Measurements from ENCODE around the gene STARD9.
A peak's percentile ranks its signal among the peaks of the same experiment; 100 is the strongest.
"Not testable (repeated sequence)": the region's sequence is repeated elsewhere in the genome, so short reads cannot be mapped to it uniquely, and the experiment has no call there.

Gene STARD9

GRCh38 chr15:42556550-42557207 is 18.7 kb upstream of the STARD9 start:
- H3K36me3 ChIP-seq (ENCODE audit: control insufficient read depth, insufficient read depth, low read length) = peaks cover 35% of the 10 kb centered on the region
- not testable (repeated sequence) for H3K4me3 ChIP-seq (ENCODE audit: low read depth, low read length); H3K9me3 ChIP-seq (ENCODE audit: control insufficient read depth, insufficient read depth, low read depth, low read length); H3K9ac ChIP-seq (ENCODE audit: low read length); H3K27ac ChIP-seq (ENCODE audit: low read depth, low read length); H3K27me3 ChIP-seq (ENCODE audit: control insufficient read depth, insufficient read depth, low read length); H3K4me1 ChIP-seq (ENCODE audit: control insufficient read depth, insufficient read depth, low read length)

- Histone ChIP-seq H3K4me1 (ENCODE audit: control insufficient read depth, insufficient read depth, low read length) (no peaks in the 10 kb centered on the region), H3K36me3 (ENCODE audit: control insufficient read depth, insufficient read depth, low read length) (peaks cover 51% of the 10 kb centered on the region), H3K4me3 (ENCODE audit: low read depth, low read length) (no peak overlapping the region), H3K9ac (ENCODE audit: low read length) (no peak overlapping the region), H3K9me3 (ENCODE audit: control insufficient read depth, insufficient read depth, low read depth, low read length) (no peaks in the 10 kb centered on the region), H3K27me3 (ENCODE audit: control insufficient read depth, insufficient read depth, low read length) (no peaks in the 10 kb centered on the region), H3K27ac (ENCODE audit: low read depth, low read length) (no peak overlapping the region)
Observed at GRCh38 chr15:42558739-42559138, 16.7 kb upstream of the STARD9 start.

GRCh38 chr15:42576040-42576594 is 711 bp downstream of the STARD9 start:
- Histone ChIP-seq H3K9ac (ENCODE audit: low read length) (peak overlapping the region; percentile 50), H3K4me3 (ENCODE audit: low read depth, low read length) (peak overlapping the region; percentile 79), H3K27me3 (ENCODE audit: control insufficient read depth, insufficient read depth, low read length) (peaks cover 38% of the 10 kb centered on the region), H3K9me3 (ENCODE audit: control insufficient read depth, insufficient read depth, low read depth, low read length) (no peaks in the 10 kb centered on the region), H3K4me1 (ENCODE audit: control insufficient read depth, insufficient read depth, low read length) (peaks cover 10% of the 10 kb centered on the region; the same call in 1 of the 2 replicates), H3K27ac (ENCODE audit: low read depth, low read length) (no peak overlapping the region), H3K36me3 (ENCODE audit: control insufficient read depth, insufficient read depth, low read length) (no peaks in the 10 kb centered on the region)

GRCh38 chr15:42576776-42577175 is 1.4 kb downstream of the STARD9 start:
- Histone ChIP-seq H3K27me3 (ENCODE audit: control insufficient read depth, insufficient read depth, low read length) (peaks cover 41% of the 10 kb centered on the region), H3K4me3 (ENCODE audit: low read depth, low read length) (peak overlapping the region; percentile 79; the same call in 1 of the 2 replicates)

GRCh38 chr15:42577514-42578031 is 2.2 kb downstream of the STARD9 start:
- no peak overlapping the region for H3K4me3 ChIP-seq (ENCODE audit: low read depth, low read length)
- no peaks in the 10 kb centered on the region for H3K9me3 ChIP-seq (ENCODE audit: control insufficient read depth, insufficient read depth, low read depth, low read length)
- peaks cover 44% of the 10 kb centered on the region for H3K27me3 ChIP-seq (ENCODE audit: control insufficient read depth, insufficient read depth, low read length)
- no peaks in the 10 kb centered on the region for H3K36me3 ChIP-seq (ENCODE audit: control insufficient read depth, insufficient read depth, low read length)
- H3K9ac ChIP-seq (ENCODE audit: low read length) = no peak overlapping the region
- H3K4me1 ChIP-seq (ENCODE audit: control insufficient read depth, insufficient read depth, low read length) = peaks cover 15% of the 10 kb centered on the region; the same call in 1 of the 2 replicates
- no peak overlapping the region for H3K27ac ChIP-seq (ENCODE audit: low read depth, low read length)

More at GRCh38 chr15:42576776-42577175, 1.4 kb downstream of the STARD9 start:
- Histone ChIP-seq H3K9me3 (ENCODE audit: control insufficient read depth, insufficient read depth, low read depth, low read length) (no peaks in the 10 kb centered on the region), H3K9ac (ENCODE audit: low read length) (no peak overlapping the region), H3K27ac (ENCODE audit: low read depth, low read length) (no peak overlapping the region), H3K36me3 (ENCODE audit: control insufficient read depth, insufficient read depth, low read length) (no peaks in the 10 kb centered on the region), H3K4me1 (ENCODE audit: control insufficient read depth, insufficient read depth, low read length) (peaks cover 14% of the 10 kb centered on the region; the same call in 1 of the 2 replicates)

GRCh38 chr15:42578984-42579537 is 3.7 kb downstream of the STARD9 start:
- Histone ChIP-seq H3K36me3 (ENCODE audit: control insufficient read depth, insufficient read depth, low read length) (no peaks in the 10 kb centered on the region), H3K9ac (ENCODE audit: low read length) (no peak overlapping the region), H3K27me3 (ENCODE audit: control insufficient read depth, insufficient read depth, low read length) (peaks cover 43% of the 10 kb centered on the region), H3K4me3 (ENCODE audit: low read depth, low read length) (no peak overlapping the region), H3K27ac (ENCODE audit: low read depth, low read length) (no peak overlapping the region), H3K9me3 (ENCODE audit: control insufficient read depth, insufficient read depth, low read depth, low read length) (no peaks in the 10 kb centered on the region), H3K4me1 (ENCODE audit: control insufficient read depth, insufficient read depth, low read length) (peaks cover 30% of the 10 kb centered on the region)

- Histone ChIP-seq H3K27ac (ENCODE audit: low read depth, low read length) (no peak overlapping the region), H3K9me3 (ENCODE audit: control insufficient read depth, insufficient read depth, low read depth, low read length) (no peaks in the 10 kb centered on the region), H3K27me3 (ENCODE audit: control insufficient read depth, insufficient read depth, low read length) (peaks cover 32% of the 10 kb centered on the region), H3K4me3 (ENCODE audit: low read depth, low read length) (peak overlapping the region; percentile 77), H3K4me1 (ENCODE audit: control insufficient read depth, insufficient read depth, low read length) (peaks cover 32% of the 10 kb centered on the region), H3K36me3 (ENCODE audit: control insufficient read depth, insufficient read depth, low read length) (no peaks in the 10 kb centered on the region), H3K9ac (ENCODE audit: low read length) (peak overlapping the region; percentile 56)
Observed at GRCh38 chr15:42581272-42581730, 5.9 kb downstream of the STARD9 start.

GRCh38 chr15:42582569-42583375 is 7.4 kb downstream of the STARD9 start:
- H3K4me1 ChIP-seq (ENCODE audit: control insufficient read depth, insufficient read depth, low read length) = peaks cover 29% of the 10 kb centered on the region
- H3K9ac ChIP-seq (ENCODE audit: low read length) = no peak overlapping the region
- no peaks in the 10 kb centered on the region for H3K9me3 ChIP-seq (ENCODE audit: control insufficient read depth, insufficient read depth, low read depth, low read length)
- no peak overlapping the region for H3K4me3 ChIP-seq (ENCODE audit: low read depth, low read length)
- H3K27me3 ChIP-seq (ENCODE audit: control insufficient read depth, insufficient read depth, low read length) = peaks cover 20% of the 10 kb centered on the region
- H3K36me3 ChIP-seq (ENCODE audit: control insufficient read depth, insufficient read depth, low read length) = no peaks in the 10 kb centered on the region
- H3K27ac ChIP-seq (ENCODE audit: low read depth, low read length) = no peak overlapping the region

- no peaks in the 10 kb centered on the region for H3K9me3 ChIP-seq (ENCODE audit: control insufficient read depth, insufficient read depth, low read depth, low read length)
- peaks cover 19% of the 10 kb centered on the region for H3K27me3 ChIP-seq (ENCODE audit: control insufficient read depth, insufficient read depth, low read length)
- H3K4me3 ChIP-seq (ENCODE audit: low read depth, low read length) = no peak overlapping the region
- peaks cover 29% of the 10 kb centered on the region for H3K4me1 ChIP-seq (ENCODE audit: control insufficient read depth, insufficient read depth, low read length)
- H3K27ac ChIP-seq (ENCODE audit: low read depth, low read length) = no peak overlapping the region
- no peaks in the 10 kb centered on the region for H3K36me3 ChIP-seq (ENCODE audit: control insufficient read depth, insufficient read depth, low read length)
- H3K9ac ChIP-seq (ENCODE audit: low read length) = peak overlapping the region; percentile 14
Observed at GRCh38 chr15:42584031-42584765, 8.8 kb downstream of the STARD9 start.

GRCh38 chr15:42590619-42591237 is 15.3 kb downstream of the STARD9 start:
- no peak overlapping the region for H3K9ac ChIP-seq (ENCODE audit: low read length)
- H3K36me3 ChIP-seq (ENCODE audit: control insufficient read depth, insufficient read depth, low read length) = no peaks in the 10 kb centered on the region
- H3K4me3 ChIP-seq (ENCODE audit: low read depth, low read length) = no peak overlapping the region
- H3K27me3 ChIP-seq (ENCODE audit: control insufficient read depth, insufficient read depth, low read length) = no peaks in the 10 kb centered on the region
- H3K4me1 ChIP-seq (ENCODE audit: control insufficient read depth, insufficient read depth, low read length) = peaks cover 3% of the 10 kb centered on the region; the same call in 1 of the 2 replicates
- no peaks in the 10 kb centered on the region for H3K9me3 ChIP-seq (ENCODE audit: control insufficient read depth, insufficient read depth, low read depth, low read length)
- H3K27ac ChIP-seq (ENCODE audit: low read depth, low read length) = no peak overlapping the region
